T-helper 17 cell (primary cell): Measurements from ENCODE around the gene PWP1. TPM values are rescaled to one million over a fixed set of nuclear protein-coding genes. Genes with fewer than 3 reads are reported as not detected.
A peak's percentile ranks its signal among the peaks of the same experiment; 100 is the strongest.

Experiments
- ATAC-seq: fragments of 150-1000 bp; cut with Tn5 transposase; 2 replicates; pipeline ENCODE4 v1.10.0; 2021; ENCODE audit warnings: mild to moderate bottlenecking, moderate library complexity
- DNase-seq, 3 donors: peaks; one replicate each; pipeline versions ENCODE4 v3.0.0 to v3.0.0-alpha.2; 2020 to 2021
- H3K9me3 ChIP-seq: one replicate; pipeline ENCODE4 v1.7.0; 2013; ENCODE audit warnings: low read length, mild to moderate bottlenecking; ENCODE audit not compliant: control insufficient read depth, poor library complexity, severe bottlenecking
- H3K27ac Mint-ChIP-seq: one replicate; pipeline ENCODE4 v1.8.0; 2022; ENCODE audit warnings: mild to moderate bottlenecking, moderate library complexity, mixed read lengths
- H3K27me3 Mint-ChIP-seq: one replicate; pipeline ENCODE4 v1.8.0; 2022; ENCODE audit warnings: mixed read lengths
- H3K36me3 Mint-ChIP-seq: one replicate; pipeline ENCODE4 v1.8.0; 2022; ENCODE audit warnings: low read depth, mixed read lengths
- H3K4me1 Mint-ChIP-seq: one replicate; pipeline ENCODE4 v1.8.0; 2022; ENCODE audit warnings: mild to moderate bottlenecking, mixed read lengths
- H3K4me3 Mint-ChIP-seq: one replicate; pipeline ENCODE4 v1.8.0; 2022; ENCODE audit warnings: mild to moderate bottlenecking, moderate library complexity, mixed read lengths
- total RNA-seq, 4 donors: library from RNA in 2 of 4; stranded (reverse) in 2 of 4; gene quantifications; one replicate each; pipeline ENCODE4 v1.2.3 and lab custom pipeline; 2022 to 2026

Gene PWP1
- total RNA-seq (10 to 100 TPM; 24.8 to 26.9 TPM), total RNA-seq (lab: John Stamatoyannopoulos, UW) (39.7 to 89.9 reads per million in 2 donors)

DNA sequence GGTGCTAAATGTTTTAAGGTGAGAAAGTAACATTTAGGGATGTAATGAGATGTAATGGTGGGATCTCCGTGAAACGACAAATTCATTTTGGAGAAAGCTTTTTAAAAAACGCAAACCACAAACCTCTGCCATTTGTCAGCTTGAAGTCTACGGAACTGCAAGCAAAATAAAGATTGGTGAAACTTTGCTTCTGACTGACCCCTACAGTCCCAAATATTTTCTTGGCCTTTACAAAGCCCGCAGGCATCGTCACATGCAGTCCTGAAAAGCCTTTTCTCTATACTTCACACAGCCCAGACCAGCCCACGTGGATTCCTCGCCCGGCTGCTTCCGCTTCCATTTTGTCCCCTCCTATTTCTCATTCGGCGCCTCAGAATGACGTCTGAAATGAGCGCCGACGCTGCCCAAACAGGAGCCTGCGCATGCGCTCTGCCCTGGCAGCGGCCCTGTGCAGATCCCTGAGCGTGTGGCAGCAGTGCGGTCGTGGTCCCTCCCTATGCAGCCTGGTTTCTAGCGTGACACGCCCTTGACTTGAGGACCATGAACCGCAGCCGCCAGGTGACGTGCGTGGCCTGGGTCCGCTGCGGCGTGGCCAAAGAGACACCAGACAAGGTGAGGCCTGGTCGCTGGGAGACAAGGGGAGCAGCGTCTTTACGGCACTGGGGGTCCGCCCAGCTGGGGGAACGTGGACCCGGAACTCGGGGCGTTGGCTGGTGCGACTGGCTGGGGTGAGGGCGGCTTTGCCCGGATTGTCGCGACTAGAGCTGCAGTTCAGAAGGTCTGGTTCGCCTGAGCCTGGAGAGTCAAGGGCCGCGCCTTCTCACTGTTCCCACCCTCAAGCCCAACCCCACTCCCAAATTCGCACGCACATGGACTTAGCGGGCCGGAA, at the start of gene PWP1:
TSS of gene PWP1 (plus strand) at position 440 of the 889 bp plus-strand sequence. CDS start at position 541, 101 bp downstream.
- peak within 1 kb of the TSS; percentile 98 for H3K4me3 Mint-ChIP-seq
- peaks cover 3% of the 10 kb centered on the region for H3K27me3 Mint-ChIP-seq
- H3K4me1 Mint-ChIP-seq, result peaks cover 23% of the 10 kb centered on the region
- H3K27ac Mint-ChIP-seq, result peak within 1 kb of the TSS; percentile 99
- H3K9me3 ChIP-seq, result no peaks in the 10 kb centered on the region
- DNase-seq, result peak; percentile 92 to 94 (median 93)
- peak; percentile 92 for ATAC-seq
- peaks cover 9% of the 10 kb centered on the region for H3K36me3 Mint-ChIP-seq

GRCh38 chr12:107641154-107641553, 44.4 kb upstream of the PWP1 start:
- DNase-seq (no peak), ATAC-seq (no peak)
- Mint-ChIP-seq H3K36me3 (peaks cover 17% of the 10 kb centered on the region), H3K27ac (no peak overlapping the region), H3K4me3 (no peak overlapping the region), H3K4me1 (peaks cover 3% of the 10 kb centered on the region), H3K27me3 (no peaks in the 10 kb centered on the region)
- no peaks in the 10 kb centered on the region for H3K9me3 ChIP-seq

GRCh38 chr12:107642240-107642639, 43.4 kb upstream of the PWP1 start:
- Mint-ChIP-seq H3K4me3 (no peak overlapping the region), H3K27ac (no peak overlapping the region), H3K4me1 (peaks cover 3% of the 10 kb centered on the region), H3K36me3 (peaks cover 17% of the 10 kb centered on the region), H3K27me3 (no peaks in the 10 kb centered on the region)
- DNase-seq, result no peak
- no peaks in the 10 kb centered on the region for H3K9me3 ChIP-seq
- no peak for ATAC-seq

DNA sequence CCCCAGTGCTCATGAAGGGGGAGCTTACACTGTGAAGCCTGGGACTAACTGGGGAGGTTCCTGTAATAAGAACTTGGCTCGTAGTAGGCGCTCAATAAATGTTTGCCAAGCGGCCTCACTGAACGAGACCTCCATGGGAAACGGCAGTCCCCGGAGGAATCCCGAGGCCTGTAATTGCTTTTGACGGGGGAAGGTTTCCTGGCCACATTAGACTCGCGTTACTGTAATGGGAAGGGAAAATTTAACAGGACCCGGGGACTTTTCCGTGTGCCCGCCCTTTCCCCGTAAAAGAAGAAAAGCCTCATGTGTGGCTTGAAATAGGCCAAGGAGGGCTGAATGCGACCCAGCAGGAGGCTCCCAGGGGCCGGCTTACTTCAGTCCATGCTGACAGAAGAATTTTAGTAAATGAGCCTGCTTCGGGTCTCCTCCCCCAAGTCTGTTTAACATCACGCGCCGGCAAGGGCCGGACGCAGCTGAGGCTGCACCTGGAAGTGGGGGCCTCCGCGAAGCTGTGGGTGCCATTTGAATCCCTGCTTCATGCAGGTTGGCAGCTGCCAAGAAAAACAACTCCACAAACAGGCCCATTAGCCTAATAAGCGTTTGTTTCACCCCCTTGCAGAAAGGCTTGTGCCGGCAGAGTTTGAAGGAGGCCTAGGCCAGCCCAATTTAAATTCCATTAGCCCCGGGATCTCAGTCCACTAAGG, 39.8 kb upstream of the PWP1 start:
- no peaks in the 10 kb centered on the region for H3K27me3 Mint-ChIP-seq
- no peaks in the 10 kb centered on the region for H3K9me3 ChIP-seq
- no peak overlapping the region for H3K27ac Mint-ChIP-seq
- DNase-seq, result no peak
- H3K36me3 Mint-ChIP-seq, result peaks cover 8% of the 10 kb centered on the region
- H3K4me1 Mint-ChIP-seq, result no peaks in the 10 kb centered on the region
- H3K4me3 Mint-ChIP-seq, result no peak overlapping the region
- no peak for ATAC-seq

DNA sequence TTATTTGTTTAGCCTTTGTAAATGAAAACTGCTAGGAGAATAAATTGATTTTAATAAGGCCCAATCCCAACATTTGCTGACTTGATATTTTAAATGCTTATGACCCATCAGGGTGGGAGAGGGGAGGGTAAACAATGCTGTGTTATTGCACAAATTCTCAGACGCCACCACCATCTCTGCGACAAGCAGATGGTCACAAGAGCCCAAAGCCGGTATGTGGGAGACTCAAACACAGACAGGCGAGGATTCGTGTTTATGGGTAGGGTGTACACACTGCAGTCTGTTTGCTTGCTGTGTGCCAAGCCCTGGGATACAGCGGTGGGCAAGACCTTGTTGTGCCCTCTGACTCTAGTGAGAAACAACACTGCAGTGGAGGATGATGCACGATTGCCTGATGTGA, 39.2 kb upstream of the PWP1 start:
- ATAC-seq, result no peak
- Mint-ChIP-seq H3K4me3 (no peak overlapping the region), H3K27ac (no peak overlapping the region), H3K4me1 (no peaks in the 10 kb centered on the region), H3K27me3 (no peaks in the 10 kb centered on the region), H3K36me3 (peaks cover 6% of the 10 kb centered on the region)
- no peaks in the 10 kb centered on the region for H3K9me3 ChIP-seq
- DNase-seq, result no peak

- Mint-ChIP-seq H3K36me3 (peaks cover 2% of the 10 kb centered on the region), H3K4me1 (peaks cover 2% of the 10 kb centered on the region), H3K4me3 (no peak overlapping the region), H3K27me3 (no peaks in the 10 kb centered on the region), H3K27ac (no peak overlapping the region)
- ATAC-seq (no peak), DNase-seq (no peak)
- H3K9me3 ChIP-seq, result no peaks in the 10 kb centered on the region
These were observed 35.9 kb upstream of the PWP1 start for GRCh38 chr12:107649661-107650061.

DNA sequence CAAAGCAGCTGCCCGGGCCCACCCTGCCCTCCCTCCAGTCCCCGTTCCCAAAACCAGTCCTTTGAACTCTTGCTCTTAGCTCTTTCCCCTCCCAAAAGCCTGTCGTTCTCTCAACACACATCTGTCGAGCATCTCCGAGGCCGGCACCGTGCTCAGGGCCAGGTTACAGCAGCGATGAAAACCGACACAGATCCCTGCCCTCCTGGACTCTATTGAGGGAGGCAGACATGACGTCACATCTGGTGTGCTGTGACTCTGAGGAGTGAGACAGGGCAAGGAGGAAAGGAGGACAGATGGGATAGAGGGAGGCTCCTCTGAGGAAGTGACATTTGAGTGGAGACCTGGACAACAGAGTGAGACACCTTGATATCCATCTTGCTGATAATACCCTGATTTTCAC, 34.6 kb upstream of the PWP1 start:
- DNase-seq (no peak), ATAC-seq (no peak)
- Mint-ChIP-seq H3K27me3 (no peaks in the 10 kb centered on the region), H3K36me3 (peaks cover 2% of the 10 kb centered on the region), H3K27ac (no peak overlapping the region), H3K4me3 (no peak overlapping the region), H3K4me1 (peaks cover 2% of the 10 kb centered on the region)
- no peaks in the 10 kb centered on the region for H3K9me3 ChIP-seq

DNA sequence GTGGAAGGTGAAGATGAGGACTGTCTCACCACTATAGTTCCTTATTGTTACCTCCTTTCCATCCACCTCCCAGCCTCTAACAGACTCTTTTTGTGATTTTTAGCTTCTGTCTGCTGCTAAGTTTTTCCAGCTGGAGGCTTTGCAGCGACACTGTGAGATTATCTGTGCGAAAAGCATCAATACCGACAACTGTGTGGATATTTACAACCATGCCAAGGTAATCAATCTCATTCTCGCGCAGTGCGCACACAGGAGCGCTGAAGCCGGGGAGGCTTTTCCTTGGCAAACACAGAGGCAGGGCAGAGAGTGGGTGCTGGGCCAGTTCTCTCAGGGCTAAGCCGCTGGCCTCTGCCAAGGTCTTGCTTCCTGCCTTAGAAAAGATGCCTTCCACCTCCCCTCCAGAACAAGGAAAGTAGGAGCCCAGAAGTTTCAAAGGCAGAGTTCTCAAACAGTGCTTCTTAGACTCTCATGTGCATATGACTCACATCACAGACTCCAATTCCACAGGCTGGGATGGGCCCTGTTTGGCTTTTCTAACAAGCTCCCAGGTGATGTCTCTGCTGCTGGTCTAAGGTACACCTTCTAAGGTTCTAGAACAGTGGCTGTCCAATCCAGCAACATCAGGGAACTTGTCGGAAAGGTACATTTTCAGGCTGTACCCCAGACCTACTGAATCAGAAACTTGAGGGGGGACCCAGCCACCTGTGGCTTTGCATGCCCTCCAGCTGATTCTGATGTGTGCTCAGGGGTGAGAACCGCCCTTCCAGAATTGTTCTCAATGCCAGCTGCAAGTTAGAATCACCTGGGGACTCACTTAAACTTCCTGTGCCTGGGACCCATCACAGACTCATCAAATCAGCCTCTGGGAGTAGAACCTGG, 33.8 kb upstream of the PWP1 start:
- Mint-ChIP-seq H3K36me3 (peaks cover 2% of the 10 kb centered on the region), H3K27me3 (no peaks in the 10 kb centered on the region), H3K27ac (no peak overlapping the region), H3K4me1 (peaks cover 2% of the 10 kb centered on the region), H3K4me3 (no peak overlapping the region)
- DNase-seq (no peak), ATAC-seq (no peak)
- no peaks in the 10 kb centered on the region for H3K9me3 ChIP-seq

DNA sequence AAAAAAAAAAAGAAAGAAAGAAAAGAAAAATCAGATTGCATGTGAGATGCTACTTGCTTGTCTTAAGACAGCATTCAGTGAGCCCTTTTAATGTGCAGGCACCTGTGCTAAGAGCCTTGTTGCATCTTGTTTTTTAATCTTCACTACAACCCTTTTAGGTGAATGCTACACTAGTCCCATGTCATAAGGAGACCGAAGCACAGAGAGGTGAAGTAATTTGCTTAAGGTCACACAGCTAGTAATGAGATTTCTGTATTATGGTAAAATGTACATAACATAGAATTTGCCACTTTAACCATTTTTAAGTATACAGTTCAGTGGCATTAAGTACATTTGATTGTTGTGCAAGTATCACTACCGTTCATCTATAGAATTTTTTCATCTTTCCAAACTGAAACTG, 32.1 kb upstream of the PWP1 start:
- H3K9me3 ChIP-seq, result no peaks in the 10 kb centered on the region
- no peak overlapping the region for H3K27ac Mint-ChIP-seq
- no peaks in the 10 kb centered on the region for H3K27me3 Mint-ChIP-seq

DNA sequence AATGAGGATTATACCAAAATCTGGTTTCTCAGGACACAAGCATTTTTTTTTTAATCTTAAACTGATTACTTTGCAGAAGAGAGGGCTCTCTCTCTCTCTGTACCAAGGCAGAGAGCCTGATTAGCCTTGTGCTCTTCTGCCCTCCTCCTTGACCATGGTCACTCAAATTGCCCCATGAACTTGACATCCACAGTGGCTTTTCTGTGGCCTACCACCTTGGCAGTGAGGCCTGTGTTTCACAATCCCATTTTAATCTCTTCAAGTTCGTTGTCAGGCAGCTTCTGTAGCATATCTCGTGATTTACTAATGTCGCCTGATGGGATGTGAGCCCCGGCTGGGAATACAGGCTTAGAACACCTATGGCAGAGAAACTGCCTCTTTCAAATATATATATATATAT, 30.7 kb upstream of the PWP1 start:
- H3K4me1 Mint-ChIP-seq, result peaks cover 2% of the 10 kb centered on the region
- no peak overlapping the region for H3K4me3 Mint-ChIP-seq
- no peaks in the 10 kb centered on the region for H3K9me3 ChIP-seq
- peak overlapping the region; percentile 81 for H3K27ac Mint-ChIP-seq
- ATAC-seq (no peak), DNase-seq (no peak)
- no peaks in the 10 kb centered on the region for H3K27me3 Mint-ChIP-seq
- H3K36me3 Mint-ChIP-seq, result peaks cover 2% of the 10 kb centered on the region

More for the DNA sequence above, 32.1 kb upstream of the PWP1 start:
- peaks cover 2% of the 10 kb centered on the region for H3K4me1 Mint-ChIP-seq
- DNase-seq, result no peak
- no peak for ATAC-seq
- peaks cover 2% of the 10 kb centered on the region for H3K36me3 Mint-ChIP-seq
- H3K4me3 Mint-ChIP-seq, result no peak overlapping the region

- H3K27ac Mint-ChIP-seq, result peak overlapping the region; percentile 81
These were observed 30.1 kb upstream of the PWP1 start for GRCh38 chr12:107655281-107656065.

DNA sequence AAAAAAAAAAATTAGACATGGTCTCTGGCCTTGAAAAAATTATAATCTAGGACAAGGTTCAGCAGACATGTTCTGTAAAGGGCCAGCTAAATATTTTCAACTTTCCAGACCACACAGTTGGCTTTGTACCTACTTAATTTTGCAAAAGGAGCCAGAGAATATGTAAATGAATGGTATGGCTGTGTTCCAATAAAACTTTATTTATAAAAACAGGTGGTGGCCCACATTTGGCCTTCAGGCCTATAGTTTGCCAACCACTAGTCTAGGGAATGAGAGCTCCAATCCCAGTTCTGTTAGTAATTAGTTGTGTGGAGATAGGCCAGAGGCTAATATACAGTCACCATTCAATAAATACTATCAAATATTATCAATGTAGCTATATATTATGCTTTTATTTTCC, 29.3 kb upstream of the PWP1 start:
- Mint-ChIP-seq H3K4me3 (no peak overlapping the region), H3K27ac (no peak overlapping the region), H3K4me1 (peaks cover 2% of the 10 kb centered on the region), H3K36me3 (peaks cover 2% of the 10 kb centered on the region), H3K27me3 (no peaks in the 10 kb centered on the region)
- ATAC-seq, result no peak
- no peak for DNase-seq
- H3K9me3 ChIP-seq, result no peaks in the 10 kb centered on the region

More at GRCh38 chr12:107655281-107656065, 30.1 kb upstream of the PWP1 start:
- no peak for ATAC-seq
- no peak overlapping the region for H3K4me3 Mint-ChIP-seq
- no peaks in the 10 kb centered on the region for H3K9me3 ChIP-seq
- no peak for DNase-seq
- peaks cover 2% of the 10 kb centered on the region for H3K4me1 Mint-ChIP-seq
- no peaks in the 10 kb centered on the region for H3K27me3 Mint-ChIP-seq
- H3K36me3 Mint-ChIP-seq, result peaks cover 2% of the 10 kb centered on the region
